ENCODE data around the gene ARMH3. TPM values are rescaled to one million over a fixed set of nuclear protein-coding genes. Genes with fewer than 3 reads are reported as not detected.

Gene ARMH3
- total RNA-seq, 1 donor from 2014 or later = 6.3 TPM

GRCh38 chr10:102001435-102002068 is 54.4 kb downstream of the ARMH3 start:
- no peak overlapping the region for H3K4me3 ChIP-seq (ENCODE audit: low read depth, low read length)
- no peak for DNase-seq (ENCODE audit: low read depth)
- TF ChIP-seq CTCF (IDR thresholded peaks at IDR 0.05; ENCODE audit: insufficient read depth, low read length, severe bottlenecking) = no peak
- H3K27me3 ChIP-seq (ENCODE audit: control insufficient read depth, insufficient read depth, low read length) = no peaks in the 10 kb centered on the region
- FAIRE-seq = no peak
- no peaks in the 10 kb centered on the region for H3K36me3 ChIP-seq (ENCODE audit: control insufficient read depth, insufficient read depth, low read length)

GRCh38 chr10:101997803-101998202 is 58.2 kb downstream of the ARMH3 start:
- DNase-seq (ENCODE audit: low read depth) (no peak), FAIRE-seq (no peak)
- no peaks in the 10 kb centered on the region for H3K36me3 ChIP-seq (ENCODE audit: control insufficient read depth, insufficient read depth, low read length)

GRCh38 chr10:101995451-101996063 is 60.4 kb downstream of the ARMH3 start:
- no peaks in the 10 kb centered on the region for H3K36me3 ChIP-seq (ENCODE audit: control insufficient read depth, insufficient read depth, low read length)
- TF ChIP-seq CTCF (IDR thresholded peaks at IDR 0.05; ENCODE audit: insufficient read depth, low read length, severe bottlenecking) = no peak
- no peak overlapping the region for H3K4me3 ChIP-seq (ENCODE audit: low read depth, low read length)
- FAIRE-seq (no peak), DNase-seq (ENCODE audit: low read depth) (peak; percentile 57)
- H3K27me3 ChIP-seq (ENCODE audit: control insufficient read depth, insufficient read depth, low read length) = no peaks in the 10 kb centered on the region

More at GRCh38 chr10:101997803-101998202, 58.2 kb downstream of the ARMH3 start:
- no peaks in the 10 kb centered on the region for H3K27me3 ChIP-seq (ENCODE audit: control insufficient read depth, insufficient read depth, low read length)
- H3K4me3 ChIP-seq (ENCODE audit: low read depth, low read length) = no peak overlapping the region
- no peak for TF ChIP-seq CTCF (IDR thresholded peaks at IDR 0.05; ENCODE audit: insufficient read depth, low read length, severe bottlenecking)

GRCh38 chr10:101993651-101994200 is 62.2 kb downstream of the ARMH3 start:
- peaks cover 4% of the 10 kb centered on the region for H3K36me3 ChIP-seq (ENCODE audit: control insufficient read depth, insufficient read depth, low read length)
- FAIRE-seq (no peak), DNase-seq (ENCODE audit: low read depth) (no peak)
- no peak overlapping the region for H3K4me3 ChIP-seq (ENCODE audit: low read depth, low read length)
- no peaks in the 10 kb centered on the region for H3K27me3 ChIP-seq (ENCODE audit: control insufficient read depth, insufficient read depth, low read length)
- no peak for TF ChIP-seq CTCF (IDR thresholded peaks at IDR 0.05; ENCODE audit: insufficient read depth, low read length, severe bottlenecking)

GRCh38 chr10:101993221-101993620 is 62.8 kb downstream of the ARMH3 start:
- TF ChIP-seq CTCF (IDR thresholded peaks at IDR 0.05; ENCODE audit: insufficient read depth, low read length, severe bottlenecking) = no peak

More at GRCh38 chr10:101993221-101993620, 62.8 kb downstream of the ARMH3 start:
- Histone ChIP-seq H3K36me3 (ENCODE audit: control insufficient read depth, insufficient read depth, low read length) (peaks cover 5% of the 10 kb centered on the region), H3K4me3 (ENCODE audit: low read depth, low read length) (no peak overlapping the region), H3K27me3 (ENCODE audit: control insufficient read depth, insufficient read depth, low read length) (no peaks in the 10 kb centered on the region)
- FAIRE-seq (no peak), DNase-seq (ENCODE audit: low read depth) (no peak)

All from bronchial epithelial cell (primary cell).